NCI-H146 (cell line): ENCODE data around the gene FFAR4.

Experiments
- DNase-seq: peaks from one replicate; lab custom pipeline; 2025; lab: John Stamatoyannopoulos, UW

Gene FFAR4

GRCh38 chr10:93572606-93573005 is 6.1 kb downstream of the FFAR4 start:
- DNase-seq, result no peak

DNA sequence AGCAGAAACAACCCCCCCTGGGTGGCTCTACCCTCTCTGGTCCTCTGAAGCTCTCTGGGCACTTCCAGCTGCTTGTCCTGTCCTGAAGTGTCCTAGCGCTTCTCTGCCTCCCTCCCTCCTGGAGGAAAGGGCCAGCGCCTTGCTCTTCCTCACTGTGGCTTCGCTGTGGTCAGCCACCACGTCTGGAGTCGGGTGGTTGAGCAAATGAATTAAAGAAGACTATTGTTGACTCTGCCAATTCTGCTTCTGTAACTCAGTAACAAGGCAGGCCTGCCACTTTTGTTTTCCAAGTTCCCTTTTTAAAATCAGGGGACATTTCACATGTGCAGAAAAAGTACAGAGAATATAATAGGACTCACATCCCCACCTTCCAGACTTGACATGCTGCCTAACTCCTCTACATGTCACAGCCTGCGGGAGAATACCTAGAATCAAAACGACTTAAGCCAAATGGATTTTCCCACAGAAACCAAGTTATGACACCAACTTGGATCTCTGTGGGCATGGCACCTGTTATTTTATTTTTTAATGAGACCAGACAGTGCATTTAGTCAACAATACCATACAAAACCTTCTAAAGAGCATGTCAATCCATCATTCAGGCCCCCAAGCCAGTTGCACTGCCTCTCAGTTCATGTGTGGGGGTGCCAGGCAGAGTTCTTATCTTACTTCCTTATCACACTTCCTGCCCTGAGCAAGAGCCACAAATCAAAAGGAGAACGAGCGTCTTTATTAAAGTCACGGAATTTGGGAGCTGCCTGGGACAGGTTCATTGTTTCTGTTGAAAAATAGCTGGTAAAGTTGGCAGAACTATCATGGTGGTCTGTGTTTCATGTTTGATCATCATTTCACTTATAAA is 6.8 kb downstream of the FFAR4 start:
- no peak for DNase-seq

DNA sequence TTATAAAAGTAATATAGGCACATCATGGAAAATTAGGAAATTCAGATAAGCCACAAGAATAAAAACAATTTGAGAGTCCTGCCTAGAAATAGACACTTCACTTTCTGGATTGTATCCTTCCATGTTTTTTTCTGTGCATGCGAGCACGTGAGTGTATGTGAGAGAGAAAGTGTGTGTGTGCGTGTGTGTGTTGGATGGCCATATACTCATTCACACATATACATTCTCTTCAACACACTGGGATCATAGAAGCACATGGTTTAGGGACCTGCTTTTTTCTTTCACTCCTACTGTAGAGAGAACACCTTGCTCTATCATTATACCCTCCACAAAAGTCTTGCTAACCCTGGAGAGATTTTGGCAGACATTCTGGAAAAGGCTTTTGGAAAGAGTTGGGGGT is 7.5 kb downstream of the FFAR4 start:
- DNase-seq, result no peak

DNA sequence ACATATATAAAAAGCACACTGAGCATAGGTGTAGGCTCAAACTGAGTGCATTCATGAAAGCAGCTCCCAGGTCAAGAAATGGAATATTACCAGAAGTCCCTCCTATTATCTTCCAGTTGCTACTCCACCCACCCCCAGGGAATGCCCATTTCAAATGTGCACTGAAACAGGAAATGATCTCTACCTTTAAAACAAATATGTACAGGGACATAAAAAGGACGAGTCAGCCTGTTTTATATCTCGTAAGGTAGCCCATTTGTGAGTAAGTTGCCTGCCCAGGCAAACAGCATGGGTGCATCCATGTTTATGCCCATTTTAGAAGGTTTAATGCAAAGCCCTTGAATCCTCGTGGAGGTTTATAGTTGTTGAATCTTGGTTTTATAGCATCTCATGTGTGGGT is 10.4 kb downstream of the FFAR4 start:
- no peak for DNase-seq

GRCh38 chr10:93577565-93577964 is 11.1 kb downstream of the FFAR4 start:
- DNase-seq, result no peak

GRCh38 chr10:93579089-93579488 is 12.6 kb downstream of the FFAR4 start:
- no peak for DNase-seq

- DNase-seq, result no peak
Observed at GRCh38 chr10:93579985-93580711, 13.7 kb downstream of the FFAR4 start.

GRCh38 chr10:93580828-93581227 is 14.4 kb downstream of the FFAR4 start:
- DNase-seq, result peak; percentile 40

- DNase-seq, result no peak
Observed at GRCh38 chr10:93584445-93584844, 18.0 kb downstream of the FFAR4 start.

- DNase-seq, result no peak
Observed at GRCh38 chr10:93589648-93590562, 23.4 kb downstream of the FFAR4 start.

GRCh38 chr10:93590638-93591037 is 24.2 kb downstream of the FFAR4 start:
- no peak for DNase-seq

GRCh38 chr10:93591065-93591808 is 24.8 kb downstream of the FFAR4 start:
- DNase-seq, result no peak

DNA sequence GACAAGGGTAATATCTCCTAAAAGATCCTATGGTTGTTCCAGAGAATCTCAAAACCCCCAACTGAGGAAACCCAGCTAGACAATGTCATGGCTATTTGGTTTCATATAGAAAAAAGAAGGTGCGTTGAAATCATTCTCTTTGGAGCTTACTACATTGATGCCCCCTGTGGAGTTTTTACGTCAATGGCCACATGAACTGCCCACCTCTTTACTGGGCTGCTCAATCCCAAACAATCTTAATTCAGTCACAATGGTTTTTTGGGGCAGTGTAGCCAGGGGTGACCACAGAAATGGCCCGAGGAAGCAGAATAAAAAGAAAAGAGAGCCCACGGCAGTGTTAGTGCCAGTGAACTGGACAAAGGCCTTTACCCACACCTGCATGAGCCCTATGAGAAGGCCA is 26.8 kb downstream of the FFAR4 start:
- no peak for DNase-seq

DNA sequence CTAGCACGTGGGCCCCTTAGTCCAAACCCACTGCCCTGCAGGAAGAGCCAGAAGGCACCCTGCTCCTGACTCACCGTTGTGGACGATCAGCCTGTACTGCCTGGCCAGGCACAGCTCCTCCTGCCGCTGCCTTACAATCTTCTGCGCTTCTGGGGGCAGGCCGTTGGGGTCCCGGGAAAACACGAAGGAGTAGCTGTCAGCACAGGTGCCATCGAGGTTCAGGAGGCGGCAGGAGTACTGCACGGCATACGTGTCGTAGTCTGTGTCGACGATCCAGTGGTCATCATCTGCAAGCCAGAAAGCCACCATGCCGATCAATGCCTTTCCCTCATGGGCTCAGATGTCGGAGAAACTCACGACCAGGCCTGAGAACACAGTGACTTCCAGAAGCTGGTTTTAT is 27.3 kb downstream of the FFAR4 start:
- DNase-seq, result no peak

DNA sequence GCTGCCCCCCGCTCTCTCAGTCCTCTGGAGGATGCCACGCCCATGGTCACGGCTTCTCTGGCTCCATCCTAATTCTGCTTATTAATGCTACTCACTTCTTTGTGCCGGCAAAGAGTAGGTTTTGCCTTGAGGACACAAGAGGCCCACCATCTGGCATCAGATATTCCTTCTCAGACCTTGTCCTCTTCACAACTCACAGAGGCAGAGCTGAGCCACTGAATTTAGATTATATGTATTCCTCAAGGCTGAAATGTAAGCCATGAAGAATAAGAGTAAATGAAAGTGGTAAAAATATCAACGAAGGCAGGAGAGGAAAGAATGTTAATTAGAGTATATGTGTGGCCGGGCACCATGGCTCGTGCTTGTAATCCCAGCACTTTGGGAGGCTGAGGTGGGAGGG is 28.1 kb downstream of the FFAR4 start:
- no peak for DNase-seq

GRCh38 chr10:93595378-93596161 is 29.1 kb downstream of the FFAR4 start:
- DNase-seq, result no peak

- DNase-seq, result no peak
Observed at GRCh38 chr10:93596539-93596938, 30.1 kb downstream of the FFAR4 start.

DNA sequence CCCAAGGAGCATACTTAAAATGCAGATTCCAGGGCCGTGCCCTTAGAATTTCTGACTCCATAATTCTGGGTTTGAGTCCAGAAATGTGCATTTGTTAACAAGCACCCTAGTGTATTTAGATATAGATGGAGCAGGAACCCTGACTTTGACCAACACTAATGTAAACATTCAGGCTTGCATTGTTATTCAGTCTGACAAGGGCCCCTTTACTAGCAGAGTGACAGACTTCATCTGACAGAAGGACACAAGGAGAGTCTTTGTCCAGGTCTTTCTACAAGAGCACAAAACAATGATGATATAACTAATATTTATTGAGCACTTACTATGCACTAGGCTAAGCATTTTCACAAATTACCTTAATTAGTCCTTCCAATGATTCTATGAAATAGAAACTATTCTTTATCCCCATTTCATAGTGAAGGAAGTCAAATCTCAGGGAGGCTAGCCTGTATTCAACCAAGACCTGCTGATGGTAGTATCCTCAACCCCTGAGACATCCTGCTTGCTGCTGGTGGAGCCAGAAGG is 30.7 kb downstream of the FFAR4 start:
- DNase-seq, result no peak

DNA sequence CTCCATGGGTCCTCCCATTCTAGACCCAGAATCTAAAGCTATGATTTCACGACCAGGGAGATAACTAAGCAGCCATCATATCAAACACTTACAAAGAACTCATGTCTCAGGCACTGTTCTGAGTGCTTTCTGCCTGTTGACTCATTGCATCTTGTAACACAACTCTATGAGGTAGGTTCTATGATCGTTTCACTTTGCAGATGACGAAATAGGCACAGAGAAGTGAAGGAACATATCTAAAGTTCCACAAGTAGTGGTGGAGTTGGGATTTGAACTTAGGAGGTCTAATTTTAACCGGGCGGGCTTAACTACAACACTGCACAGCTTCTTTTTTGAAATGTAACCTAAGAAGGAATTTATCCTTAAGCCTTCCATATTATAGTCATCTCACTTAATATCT is 31.7 kb downstream of the FFAR4 start:
- DNase-seq, result no peak

DNA sequence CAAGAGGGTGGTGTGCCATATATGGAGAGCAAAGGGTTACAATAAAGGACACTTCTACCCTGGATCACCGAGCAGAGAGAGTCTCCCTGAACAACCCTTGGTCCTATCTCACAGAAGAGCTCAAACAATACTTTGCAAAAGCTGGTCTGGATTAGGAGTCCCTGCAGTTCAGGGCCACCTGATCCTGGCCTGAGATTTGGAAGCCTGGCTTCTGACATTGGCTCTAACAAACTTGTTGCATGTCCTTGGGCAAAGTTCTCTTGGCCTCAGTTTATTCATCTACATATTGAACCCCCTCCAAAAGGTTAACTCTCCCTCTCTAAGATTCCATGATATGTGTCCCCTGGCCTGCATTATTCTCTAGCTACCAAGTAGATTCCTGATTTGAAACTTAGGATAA is 32.9 kb downstream of the FFAR4 start:
- no peak for DNase-seq

GRCh38 chr10:93599778-93600177 is 33.3 kb downstream of the FFAR4 start:
- no peak for DNase-seq
